Measurements from ENCODE around the gene C1orf53.
"Not testable (repeated sequence)": the region's sequence is repeated elsewhere in the genome, so short reads cannot be mapped to it uniquely, and the experiment has no call there.

C1orf53 gene

DNA sequence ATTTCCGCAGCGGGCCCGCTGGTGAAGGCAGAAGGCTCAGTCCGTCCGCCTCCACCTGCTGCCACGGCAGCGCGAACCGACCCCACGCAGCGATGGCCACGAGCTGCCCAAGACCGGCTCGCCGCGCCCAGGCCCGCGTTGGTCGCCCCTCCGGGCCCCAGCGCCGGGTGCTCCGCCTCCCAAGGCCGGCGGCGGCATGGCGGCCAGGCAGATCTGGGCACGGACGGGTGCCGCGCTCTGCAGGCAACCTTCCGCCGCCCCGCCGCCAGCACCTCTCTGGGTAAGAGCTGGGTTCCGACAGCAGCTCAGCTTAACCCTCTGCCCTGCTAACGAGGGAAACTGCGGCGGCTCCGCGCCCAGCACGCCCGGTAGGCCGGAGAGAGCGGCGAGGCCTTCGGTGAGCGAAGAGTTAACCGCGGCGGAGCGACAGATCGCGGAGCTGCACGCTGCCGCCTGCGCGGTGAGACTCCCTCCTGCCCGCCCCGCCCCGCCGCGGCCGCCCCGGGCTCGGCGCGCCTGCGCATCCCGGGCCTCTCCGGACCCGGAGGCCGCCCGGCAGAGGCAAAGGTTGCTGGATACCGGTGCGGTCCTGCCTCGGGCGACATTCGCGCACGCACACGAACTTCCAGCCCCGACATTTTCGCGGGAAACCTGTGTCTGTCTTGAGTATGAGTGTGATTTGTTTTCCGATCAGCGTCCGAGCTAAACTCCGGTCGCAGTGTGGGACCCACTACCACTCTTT is at the start of gene C1orf53:
C1orf53 (plus strand) TSS at position 177 of the 742 bp plus-strand sequence; CDS start at position 197, 20 bp downstream.
- DNase-seq (ENCODE audit: low read depth): peak; percentile 84

GRCh38 chr1:197855751-197856150 is 46.7 kb upstream of the C1orf53 start:
- DNase-seq (ENCODE audit: low read depth): not testable (repeated sequence)

DNA sequence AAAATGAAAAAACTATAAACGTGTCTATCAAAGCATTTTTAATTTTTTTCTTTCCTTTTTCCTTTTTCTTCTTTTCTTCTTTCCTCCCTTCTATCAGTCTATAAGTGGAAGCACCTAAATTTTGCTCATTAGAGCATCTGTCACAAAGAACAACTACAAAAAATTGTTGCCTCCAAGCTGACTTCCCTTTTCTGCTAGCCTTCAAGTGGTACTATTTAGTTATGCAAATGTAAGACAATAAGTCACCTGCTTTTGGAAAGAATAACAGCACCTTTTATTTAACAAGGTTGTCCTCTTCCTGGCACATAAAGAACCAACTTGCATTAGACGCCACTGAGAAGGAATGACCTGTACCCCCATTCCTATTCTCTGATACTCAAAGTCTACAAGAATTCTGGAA is 45.0 kb upstream of the C1orf53 start:
- DNase-seq (ENCODE audit: low read depth): no peak

DNA sequence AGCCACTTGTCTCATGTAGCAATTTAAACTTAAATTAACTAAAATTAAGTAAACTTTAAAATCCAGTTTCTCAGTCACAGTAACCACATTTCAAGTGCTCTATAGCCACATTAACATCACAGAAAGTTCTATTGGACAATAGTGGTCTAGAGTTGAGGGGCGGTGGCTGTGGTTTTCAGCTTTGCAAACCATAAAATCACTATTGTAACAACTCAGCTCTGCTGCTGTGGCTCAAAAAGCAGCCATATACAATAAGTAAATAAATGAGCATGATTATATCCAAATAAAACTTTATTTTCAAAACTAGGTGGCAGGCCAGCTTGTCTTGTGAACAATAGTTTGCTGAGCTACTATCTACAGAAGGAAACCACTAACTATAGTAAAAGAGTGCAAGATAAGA is 43.4 kb upstream of the C1orf53 start:
- DNase-seq (ENCODE audit: low read depth): no peak

DNA sequence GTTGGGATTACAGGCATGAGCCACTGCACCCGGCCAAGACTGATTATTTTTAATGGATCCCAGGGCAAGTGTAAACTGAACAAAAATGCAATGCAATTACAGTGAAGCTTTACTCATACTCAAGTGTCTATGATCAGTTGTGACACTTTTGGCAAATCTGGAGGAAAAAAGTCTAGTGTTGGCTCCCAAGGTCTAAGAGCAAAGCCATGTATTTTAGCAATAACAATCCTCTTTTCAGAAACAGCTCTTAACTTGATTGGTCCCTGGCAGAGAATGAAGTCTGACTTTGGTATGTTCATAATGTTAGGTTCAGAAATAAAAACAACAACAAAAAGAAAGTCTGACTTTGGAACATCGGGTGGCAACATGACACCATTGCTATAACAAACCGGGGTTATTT is 40.2 kb upstream of the C1orf53 start:
- no peak for DNase-seq (ENCODE audit: low read depth)

GRCh38 chr1:197862671-197863070 is 39.8 kb upstream of the C1orf53 start:
- DNase-seq (ENCODE audit: low read depth): no peak

GRCh38 chr1:197865809-197866208 is 36.6 kb upstream of the C1orf53 start:
- DNase-seq (ENCODE audit: low read depth): no peak

DNA sequence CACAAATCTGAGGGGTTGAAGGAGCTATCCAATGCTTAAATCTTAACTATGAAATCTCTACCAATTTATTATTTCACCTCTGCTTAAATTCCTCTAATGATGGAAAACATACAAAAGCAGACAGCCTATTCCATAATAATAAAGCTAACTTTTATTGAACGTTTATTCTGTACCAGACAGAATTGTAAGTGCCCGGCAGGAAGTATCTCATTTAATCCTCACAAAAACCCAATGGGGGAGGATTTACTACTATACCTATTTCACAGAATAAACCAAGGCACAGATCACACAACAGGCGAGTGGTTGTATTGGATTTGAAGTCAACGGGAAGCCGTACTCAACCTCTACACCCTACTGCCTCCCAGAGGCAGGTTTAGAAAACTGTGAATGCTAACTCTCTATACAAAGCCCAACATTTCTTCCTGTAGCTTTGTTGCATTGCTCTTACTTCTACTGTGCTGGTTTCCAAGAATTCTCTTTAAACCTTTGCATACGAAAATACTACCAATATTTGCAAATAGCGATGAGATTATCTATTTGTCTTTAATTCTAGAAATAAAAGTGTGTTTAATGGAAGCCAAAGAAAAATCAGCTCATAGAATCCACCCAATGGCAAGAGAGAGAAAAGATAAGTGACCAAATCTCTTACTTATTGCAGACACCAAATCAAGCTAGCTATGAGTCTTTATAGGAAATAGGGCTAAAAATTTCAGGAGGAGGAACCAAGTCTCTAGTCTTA is 33.5 kb upstream of the C1orf53 start:
- DNase-seq (ENCODE audit: low read depth): no peak

GRCh38 chr1:197869490-197870077 is 32.8 kb upstream of the C1orf53 start:
- no peak for DNase-seq (ENCODE audit: low read depth)

- no peak for DNase-seq (ENCODE audit: low read depth)
Observed at GRCh38 chr1:197876894-197877293, 25.5 kb upstream of the C1orf53 start.

GRCh38 chr1:197880385-197880784 is 22.0 kb upstream of the C1orf53 start:
- not testable (repeated sequence) for DNase-seq (ENCODE audit: low read depth)

- not testable (repeated sequence) for DNase-seq (ENCODE audit: low read depth)
Observed at GRCh38 chr1:197882241-197882640, 20.2 kb upstream of the C1orf53 start.

- no peak for DNase-seq (ENCODE audit: low read depth)
Observed at GRCh38 chr1:197884173-197884572, 18.3 kb upstream of the C1orf53 start.

GRCh38 chr1:197890936-197891335 is 11.5 kb upstream of the C1orf53 start:
- no peak for DNase-seq (ENCODE audit: low read depth)

DNA sequence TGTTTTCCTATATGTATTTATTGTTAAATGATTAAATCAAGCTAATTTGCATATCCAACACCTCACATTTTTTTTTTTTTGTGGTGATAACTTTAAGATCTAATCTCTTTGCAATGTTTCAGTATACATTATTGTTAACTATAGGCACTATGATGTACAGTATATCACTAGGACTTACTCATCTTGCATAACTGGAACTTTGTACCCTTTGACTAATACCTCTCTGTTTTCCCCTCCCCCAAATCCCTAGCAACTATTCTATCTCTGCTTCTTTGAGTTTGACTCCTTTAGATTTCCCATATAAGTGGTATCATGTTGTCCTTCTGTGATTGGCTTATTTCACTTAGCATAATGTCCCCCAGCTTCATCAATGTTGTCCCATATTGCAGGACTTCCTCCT is 9.7 kb upstream of the C1orf53 start:
- no peak for DNase-seq (ENCODE audit: low read depth)

GRCh38 chr1:197896301-197896700 is 6.1 kb upstream of the C1orf53 start:
- DNase-seq (ENCODE audit: low read depth): no peak

- DNase-seq (ENCODE audit: low read depth): no peak
Observed at GRCh38 chr1:197899037-197899436, 3.4 kb upstream of the C1orf53 start.

DNA sequence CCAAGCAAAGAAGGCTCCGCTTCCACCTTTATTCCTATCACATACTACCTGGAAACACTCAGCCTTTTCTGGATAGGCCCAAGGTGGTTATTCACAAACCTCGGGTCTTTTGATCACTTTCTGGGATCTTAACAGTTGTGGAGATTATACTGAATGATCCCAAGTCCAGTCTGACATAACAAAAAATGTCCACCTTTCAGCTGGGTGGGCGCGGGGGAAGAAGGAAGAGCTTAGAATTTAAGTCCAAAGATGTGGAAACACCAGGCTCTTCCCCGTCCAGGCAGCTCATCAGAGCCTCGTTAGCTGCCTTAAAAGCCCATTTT is 338 bp upstream of the C1orf53 start:
- no peak for DNase-seq (ENCODE audit: low read depth)

GRCh38 chr1:197903196-197903514 is 725 bp downstream of the C1orf53 start:
- no peak for DNase-seq (ENCODE audit: low read depth)

GRCh38 chr1:197904126-197904787 is 1.8 kb downstream of the C1orf53 start:
- DNase-seq (ENCODE audit: low read depth): no peak

DNA sequence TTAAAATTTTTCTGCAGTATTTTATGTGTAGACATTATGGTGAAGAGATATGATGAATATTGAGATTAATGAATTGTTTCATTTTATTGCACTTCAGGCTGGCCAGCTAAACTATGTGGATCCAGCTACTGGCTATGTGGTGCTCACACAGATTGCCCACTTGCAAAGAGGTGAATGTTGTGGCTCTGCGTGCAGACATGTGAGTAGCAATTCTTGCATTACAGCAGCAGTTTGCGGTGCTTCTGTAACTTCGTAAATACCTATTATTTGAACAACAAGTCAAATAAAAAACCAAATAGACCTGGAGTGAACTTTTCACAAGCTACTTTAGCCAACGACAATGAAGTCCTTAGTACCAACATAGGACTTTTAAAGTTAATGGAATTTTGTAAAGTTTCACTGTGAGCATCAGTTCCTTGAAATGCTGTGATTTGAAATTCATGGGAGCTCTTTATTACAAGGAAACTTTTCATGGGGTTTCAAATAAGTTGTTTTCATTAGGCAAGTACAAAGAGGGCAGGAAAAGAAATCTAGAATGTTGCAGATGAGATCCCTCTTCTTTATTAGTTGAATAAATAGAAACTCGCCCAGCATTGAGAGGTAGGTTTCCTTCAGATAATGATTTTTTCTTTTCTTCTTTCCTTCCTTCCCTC is 3.4 kb downstream of the C1orf53 start:
- DNase-seq (ENCODE audit: low read depth): no peak

DNA sequence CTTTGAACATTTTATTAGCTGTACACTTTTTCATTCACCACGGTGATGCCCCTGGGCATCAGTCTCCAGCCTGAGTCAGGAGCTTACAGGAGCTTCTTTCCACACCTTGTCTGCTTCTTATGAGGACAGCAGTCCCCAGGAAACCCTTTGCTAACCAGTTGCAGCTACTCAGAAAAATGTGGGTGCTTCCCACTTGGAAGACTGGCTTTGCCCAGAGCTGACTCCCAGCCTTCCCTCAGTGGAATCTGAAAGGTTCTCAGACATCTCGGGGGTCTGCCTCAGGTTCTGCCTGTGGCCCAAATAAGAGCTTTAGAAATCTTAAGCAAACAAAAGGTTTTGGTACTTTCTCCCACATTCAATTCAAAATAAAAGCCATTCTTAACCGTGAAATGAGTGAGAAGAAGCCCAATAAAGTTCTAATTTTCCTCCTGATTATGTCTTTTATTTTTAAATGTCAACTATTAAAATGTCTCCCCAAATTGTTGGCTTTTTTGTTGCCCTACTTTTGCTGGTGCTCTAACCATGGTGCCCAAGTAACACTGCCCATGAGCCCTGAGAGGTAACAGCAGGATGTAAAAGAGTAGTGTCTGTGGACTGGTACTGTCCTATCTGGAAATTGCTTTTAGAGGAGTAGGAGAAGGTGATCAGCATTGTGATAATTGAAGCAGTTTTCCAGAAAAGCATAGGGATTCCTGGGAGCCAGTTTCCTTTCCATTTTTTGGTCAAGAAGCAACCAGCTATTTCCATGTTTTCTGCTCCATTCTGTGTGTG is 5.6 kb downstream of the C1orf53 start:
- no peak for DNase-seq (ENCODE audit: low read depth)

All from activated T-cell treated with anti-CD3 and anti-CD28 coated beads for 48 hours (primary cell).